Activated naive CD4-positive, alpha-beta T cell treated with Interleukin-2 at 50 U/mL for 16 hours (primary cell): ENCODE results near the gene STEAP3.

Experiments
- DNase-seq: peaks from one replicate; pipeline ENCODE4 v3.0.0-alpha.2; 2020

Gene STEAP3

DNA sequence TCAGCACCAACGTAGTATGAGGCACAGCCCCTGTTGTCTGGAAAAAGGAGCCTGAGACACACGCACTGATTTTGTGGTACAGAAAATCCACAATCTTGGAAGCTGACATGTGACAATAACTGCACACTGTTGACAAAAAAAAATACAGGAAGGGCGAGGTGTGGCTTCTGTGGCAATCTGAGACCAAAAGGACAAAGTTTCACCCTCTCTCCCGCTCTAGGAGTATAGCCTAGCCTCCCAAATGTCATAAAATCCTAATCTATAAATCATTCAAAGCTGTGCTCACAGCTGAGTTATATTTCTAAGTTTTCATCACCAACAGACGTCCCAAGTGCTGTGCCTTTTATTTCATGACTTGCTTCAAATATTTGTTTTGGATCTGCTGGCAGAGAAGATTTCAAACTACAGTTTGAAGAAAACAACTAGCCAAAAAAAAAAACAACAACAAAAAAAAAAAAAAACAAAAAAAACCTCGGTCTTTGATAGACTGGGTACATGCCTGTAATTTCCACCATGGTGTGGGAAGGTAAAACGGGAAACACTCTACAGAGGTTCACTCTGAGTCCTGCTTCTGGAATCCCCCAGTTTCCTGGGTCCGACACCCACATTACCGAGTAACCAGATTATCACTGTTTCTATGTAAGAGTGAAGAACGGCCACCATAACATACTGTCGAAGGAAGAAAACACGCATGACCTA lies 82.0 kb downstream of the STEAP3 start:
- DNase-seq, result no peak

DNA sequence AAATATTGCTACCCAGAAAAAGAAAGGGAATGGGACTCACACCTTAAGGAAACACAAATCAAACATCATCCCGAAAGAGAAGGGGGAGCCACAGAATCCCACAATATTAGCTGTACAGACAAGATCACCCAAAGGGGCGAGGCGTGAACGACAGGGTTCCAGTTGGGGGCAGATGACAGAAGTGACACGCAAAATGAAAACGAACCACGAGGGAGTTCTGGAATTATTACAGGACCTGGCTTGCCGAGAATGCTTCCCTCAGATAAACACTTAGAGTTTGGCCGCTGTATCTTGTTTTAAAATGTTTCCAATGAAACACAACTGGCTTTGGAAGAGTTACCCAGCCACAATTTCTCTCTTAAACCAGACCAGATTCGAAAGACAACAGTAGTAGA lies 82.6 kb downstream of the STEAP3 start:
- DNase-seq, result no peak

DNA sequence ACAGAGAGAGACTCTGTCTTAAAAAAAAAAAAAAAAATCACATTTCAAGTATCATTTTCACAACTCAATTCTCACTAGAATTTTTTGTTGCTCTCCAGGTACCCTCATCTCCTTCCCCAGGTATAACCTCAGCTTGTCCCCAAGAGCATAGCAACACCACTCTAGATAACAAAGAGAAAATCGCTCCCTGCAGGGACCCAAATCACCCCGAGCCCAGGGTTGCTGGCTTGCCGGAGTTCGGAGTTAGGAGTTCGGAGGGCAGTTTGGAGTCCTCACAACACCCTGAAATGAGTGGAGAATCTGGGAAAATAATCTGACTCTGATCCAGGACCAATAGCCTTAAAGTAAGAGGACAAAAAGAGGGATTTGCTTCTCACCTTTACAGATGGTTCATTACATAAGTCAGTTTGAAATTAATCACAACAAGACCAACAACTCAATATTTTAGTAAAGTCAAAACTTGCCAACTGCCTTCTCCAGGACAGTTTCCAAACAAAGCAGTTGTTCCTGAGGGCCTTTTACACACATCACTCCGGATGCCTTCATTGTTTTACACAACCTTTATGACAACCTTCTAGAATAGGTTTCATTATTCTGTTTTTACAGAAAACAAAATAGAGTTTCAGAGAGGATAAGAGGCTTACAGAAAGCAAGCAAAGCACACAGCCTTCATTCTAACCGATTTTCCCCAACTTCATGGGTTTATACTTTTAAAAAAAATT lies 83.9 kb downstream of the STEAP3 start:
- no peak for DNase-seq

DNA sequence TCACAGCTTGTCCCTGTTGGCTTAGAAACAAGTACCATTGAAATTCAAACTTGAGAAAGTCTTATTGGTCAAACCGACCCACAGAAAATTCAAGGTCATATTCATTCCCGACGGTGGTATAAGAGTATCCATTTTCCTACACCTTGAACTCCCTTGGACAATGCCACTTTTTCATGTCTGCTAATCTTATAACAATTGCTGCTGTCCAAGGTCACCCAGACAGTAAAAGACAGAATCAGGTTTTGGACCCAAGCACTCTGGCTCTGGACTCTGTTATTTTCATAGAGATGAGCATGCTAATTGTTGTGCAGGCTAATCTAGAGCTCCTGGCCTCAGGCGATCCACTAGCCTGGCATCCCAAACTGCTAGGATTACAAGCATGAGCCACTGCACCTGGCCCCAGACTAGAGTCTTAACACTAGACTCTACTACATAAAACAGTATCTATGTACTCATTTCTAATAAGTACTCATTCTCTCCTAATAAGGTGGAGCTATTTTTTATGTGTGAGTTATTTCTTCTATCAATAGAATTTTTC lies 85.2 kb downstream of the STEAP3 start:
- DNase-seq, result no peak

DNA sequence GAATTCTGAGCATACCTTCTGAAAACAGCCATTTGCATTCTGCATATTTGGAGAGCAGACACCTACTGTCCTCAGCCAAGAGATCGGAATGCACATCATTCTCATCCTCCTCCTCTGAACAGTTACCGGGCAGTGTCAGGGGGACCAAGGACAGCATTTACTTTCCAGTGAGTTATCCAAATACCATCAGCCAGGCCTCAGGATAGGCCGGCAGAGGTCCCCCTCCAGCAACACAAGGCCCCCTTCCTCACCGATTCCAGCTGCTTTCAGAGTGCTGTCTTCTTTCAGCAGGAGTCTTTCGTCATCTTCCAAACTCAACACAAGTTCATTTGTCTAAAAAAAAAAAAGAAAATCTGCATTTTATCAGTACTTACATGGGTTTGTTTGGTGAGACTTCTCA lies 87.7 kb downstream of the STEAP3 start:
- DNase-seq, result no peak

DNA sequence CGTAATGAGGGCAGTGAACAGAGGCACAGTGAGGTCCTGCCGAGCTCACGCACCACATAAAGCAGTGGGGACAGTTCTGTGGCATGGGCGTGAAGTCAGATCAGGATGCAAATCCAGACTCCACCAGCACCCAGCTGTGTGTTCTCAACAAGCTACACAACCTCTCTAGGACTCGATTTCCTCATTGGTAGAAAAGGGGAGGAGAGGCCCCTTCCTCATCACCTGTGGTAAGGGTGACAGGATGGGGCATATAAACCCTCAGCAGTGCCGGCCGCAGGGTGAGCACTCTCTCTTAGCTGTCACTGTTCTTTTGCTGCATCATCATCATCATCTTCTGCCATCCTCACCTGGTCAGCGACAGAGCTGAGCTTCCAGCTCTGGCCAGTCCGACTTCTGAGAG lies 88.2 kb downstream of the STEAP3 start:
- DNase-seq, result no peak
